Measurements from ENCODE around the gene RASGEF1C.

DNA sequence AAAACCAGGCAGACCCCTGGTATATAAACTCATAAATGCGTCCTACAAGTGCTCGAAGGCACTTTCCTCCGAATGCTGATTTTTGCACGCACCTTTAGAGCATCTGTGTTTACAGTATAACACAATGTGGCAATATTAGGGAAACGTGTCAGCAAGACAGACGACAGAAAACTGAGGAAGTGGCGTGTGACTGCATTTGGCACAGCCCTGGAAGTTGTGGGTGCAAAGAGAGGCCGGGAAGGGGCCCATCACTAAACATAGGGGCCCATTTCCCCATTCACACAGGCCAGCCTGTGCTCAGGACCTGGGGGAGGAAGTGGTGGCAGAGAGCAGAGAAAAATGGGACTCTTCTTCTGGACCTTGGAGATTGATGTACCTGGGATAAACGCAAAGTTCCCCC, 48.2 kb downstream of the RASGEF1C start:
- TF ChIP-seq, protein P1, sequence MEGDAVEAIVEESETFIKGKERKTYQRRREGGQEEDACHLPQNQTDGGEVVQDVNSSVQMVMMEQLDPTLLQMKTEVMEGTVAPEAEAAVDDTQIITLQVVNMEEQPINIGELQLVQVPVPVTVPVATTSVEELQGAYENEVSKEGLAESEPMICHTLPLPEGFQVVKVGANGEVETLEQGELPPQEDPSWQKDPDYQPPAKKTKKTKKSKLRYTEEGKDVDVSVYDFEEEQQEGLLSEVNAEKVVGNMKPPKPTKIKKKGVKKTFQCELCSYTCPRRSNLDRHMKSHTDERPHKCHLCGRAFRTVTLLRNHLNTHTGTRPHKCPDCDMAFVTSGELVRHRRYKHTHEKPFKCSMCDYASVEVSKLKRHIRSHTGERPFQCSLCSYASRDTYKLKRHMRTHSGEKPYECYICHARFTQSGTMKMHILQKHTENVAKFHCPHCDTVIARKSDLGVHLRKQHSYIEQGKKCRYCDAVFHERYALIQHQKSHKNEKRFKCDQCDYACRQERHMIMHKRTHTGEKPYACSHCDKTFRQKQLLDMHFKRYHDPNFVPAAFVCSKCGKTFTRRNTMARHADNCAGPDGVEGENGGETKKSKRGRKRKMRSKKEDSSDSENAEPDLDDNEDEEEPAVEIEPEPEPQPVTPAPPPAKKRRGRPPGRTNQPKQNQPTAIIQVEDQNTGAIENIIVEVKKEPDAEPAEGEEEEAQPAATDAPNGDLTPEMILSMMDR (IDR thresholded peaks at IDR 0.05), result no peak
- no peak for TF ChIP-seq POLR2A (IDR thresholded peaks at IDR 0.05)

Data from Peyer's patch (tissue), 4 donors.